Adipocyte (in vitro differentiated cells): ENCODE results near the gene EML4.
"Not testable (repeated sequence)": the region's sequence is repeated elsewhere in the genome, so short reads cannot be mapped to it uniquely, and the experiment has no call there.

Experiments used
- DNase-seq: peaks from one replicate; pipeline ENCODE4 v3.0.0-alpha.2; 2015; ENCODE audit warnings: low read depth
- H3K27me3 ChIP-seq: replicated peaks from 2 replicates; pipeline ENCODE4 v1.7.0; 2013; ENCODE audit warnings: mild to moderate bottlenecking, low read length, moderate library complexity; ENCODE audit not compliant: control insufficient read depth, insufficient read depth
- H3K36me3 ChIP-seq: 2 replicates; pipeline ENCODE4 v1.7.0; 2013; ENCODE audit warnings: low read length, mild to moderate bottlenecking, moderate library complexity; ENCODE audit not compliant: control insufficient read depth, insufficient read depth, severe bottlenecking
- H3K4me1 ChIP-seq: 2 replicates; pipeline ENCODE4 v1.7.0; 2013; ENCODE audit warnings: mild to moderate bottlenecking, low read length, moderate library complexity; ENCODE audit not compliant: control insufficient read depth, insufficient read depth
- H3K4me3 ChIP-seq: 2 replicates; pipeline ENCODE4 v1.7.0; 2013; ENCODE audit warnings: mild to moderate bottlenecking, low read length, moderate library complexity
- H3K9ac ChIP-seq: 2 replicates; pipeline ENCODE4 v1.7.0; 2013; ENCODE audit warnings: mild to moderate bottlenecking, low read length, moderate library complexity
- H3K9me3 ChIP-seq: 2 replicates; pipeline ENCODE4 v1.7.0; 2013; ENCODE audit warnings: mild to moderate bottlenecking, low read length, moderate library complexity; ENCODE audit not compliant: control insufficient read depth

EML4 gene

DNA sequence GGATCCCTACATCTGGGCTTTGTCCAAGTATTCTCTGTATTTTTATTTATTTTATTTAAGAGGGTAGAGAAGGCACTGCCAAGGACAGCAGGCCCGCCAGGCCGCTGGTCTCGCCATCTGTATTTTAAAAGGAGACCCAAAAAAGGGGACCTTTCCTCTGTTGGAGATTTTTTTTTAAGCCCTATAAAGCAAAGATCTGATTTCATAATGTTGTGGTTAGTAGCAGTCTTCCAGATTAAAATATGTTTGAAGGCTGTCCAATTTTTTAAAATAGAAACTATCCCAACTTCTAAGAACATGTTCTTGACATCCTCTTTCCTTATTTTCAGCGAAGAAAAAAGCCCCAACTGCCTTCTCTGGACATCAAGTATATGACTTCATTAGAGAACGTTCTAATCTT lies 102.1 kb downstream of the EML4 start:
- not testable (repeated sequence) for H3K4me1 ChIP-seq, H3K9ac ChIP-seq, H3K9me3 ChIP-seq, H3K36me3 ChIP-seq, H3K27me3 ChIP-seq, H3K4me3 ChIP-seq
- DNase-seq: peak; percentile 60

DNA sequence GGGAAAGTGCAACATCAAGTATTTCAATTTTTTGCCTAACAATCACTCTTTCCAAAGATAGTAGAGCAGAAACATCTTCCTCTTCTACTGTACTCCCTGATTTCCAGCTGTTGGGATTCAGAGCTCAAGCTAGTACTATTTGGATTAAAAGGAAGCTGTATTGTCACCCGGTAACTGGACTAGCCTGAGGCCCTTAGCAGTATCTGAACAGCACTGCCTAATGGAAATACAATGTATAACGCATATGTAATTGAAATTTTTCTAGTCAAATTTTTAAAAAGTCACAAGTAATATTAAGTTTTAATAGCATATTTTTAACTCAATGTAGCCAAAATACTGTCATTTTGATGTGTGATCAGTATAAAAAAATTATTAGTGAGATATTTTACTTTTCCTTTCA lies 105.7 kb downstream of the EML4 start:
- Histone ChIP-seq H3K9ac (no peak overlapping the region), H3K4me3 (no peak overlapping the region), H3K9me3 (no peaks in the 10 kb centered on the region), H3K27me3 (no peaks in the 10 kb centered on the region), H3K4me1 (peaks cover 9% of the 10 kb centered on the region), H3K36me3 (no peaks in the 10 kb centered on the region)
- no peak for DNase-seq

GRCh38 chr2:42281416-42282081 lies 112.4 kb downstream of the EML4 start:
- Histone ChIP-seq H3K36me3 (peaks cover 40% of the 10 kb centered on the region), H3K27me3 (no peaks in the 10 kb centered on the region), H3K4me3 (no peak overlapping the region), H3K9me3 (no peaks in the 10 kb centered on the region), H3K4me1 (peaks cover 3% of the 10 kb centered on the region), H3K9ac (no peak overlapping the region)
- no peak for DNase-seq

DNA sequence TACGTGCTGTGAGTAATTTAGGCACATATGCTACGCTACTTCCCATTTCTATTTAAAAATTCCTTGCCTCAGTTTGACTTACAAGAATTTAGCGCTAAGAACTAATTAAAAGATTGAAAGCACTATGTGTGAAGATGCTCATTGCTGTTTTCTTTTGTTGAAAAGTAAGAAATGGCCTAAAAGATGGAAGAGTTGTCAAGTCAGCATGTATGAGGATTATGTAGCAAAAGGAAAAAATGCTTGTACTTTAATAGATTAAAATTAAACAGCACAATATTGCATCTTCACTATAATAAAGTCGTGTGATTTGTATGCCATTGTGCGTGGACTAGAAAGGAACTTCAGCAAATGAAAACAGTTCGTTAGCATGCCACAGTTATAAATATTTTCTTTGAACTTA lies 114.9 kb downstream of the EML4 start:
- no peak for DNase-seq
- Histone ChIP-seq H3K27me3 (no peaks in the 10 kb centered on the region), H3K36me3 (peaks cover 51% of the 10 kb centered on the region), H3K4me3 (no peak overlapping the region), H3K9me3 (no peaks in the 10 kb centered on the region), H3K4me1 (peaks cover 9% of the 10 kb centered on the region), H3K9ac (no peak overlapping the region)

- H3K4me3 ChIP-seq: no peak overlapping the region
- H3K9ac ChIP-seq: no peak overlapping the region
- peaks cover 9% of the 10 kb centered on the region for H3K4me1 ChIP-seq
- H3K9me3 ChIP-seq: no peaks in the 10 kb centered on the region
- H3K27me3 ChIP-seq: no peaks in the 10 kb centered on the region
- no peak for DNase-seq
- H3K36me3 ChIP-seq: peaks cover 52% of the 10 kb centered on the region
Measured at GRCh38 chr2:42286268-42286946, 117.3 kb downstream of the EML4 start.

DNA sequence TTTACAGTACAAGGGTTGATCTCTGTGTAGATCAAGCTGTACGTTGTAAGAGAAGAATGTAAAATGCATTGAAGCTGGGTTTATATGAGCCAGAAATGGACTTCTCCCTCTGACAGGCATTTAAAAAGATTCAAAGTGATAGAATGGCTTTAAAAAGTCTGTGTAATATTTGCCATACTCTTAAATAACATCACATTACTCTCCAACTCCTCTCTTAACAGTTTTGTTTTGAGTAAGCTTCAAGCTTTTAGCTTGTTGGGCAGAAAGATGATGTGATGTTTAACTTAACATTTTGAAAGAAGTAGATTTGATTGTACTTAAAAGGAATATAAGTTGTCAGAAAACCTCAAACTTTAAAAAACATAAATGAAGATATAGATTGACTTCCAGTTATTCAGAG lies 119.7 kb downstream of the EML4 start:
- Histone ChIP-seq H3K27me3 (no peaks in the 10 kb centered on the region), H3K4me3 (no peak overlapping the region), H3K36me3 (peaks cover 45% of the 10 kb centered on the region), H3K4me1 (peaks cover 9% of the 10 kb centered on the region), H3K9ac (no peak overlapping the region), H3K9me3 (no peaks in the 10 kb centered on the region)
- DNase-seq: no peak

DNA sequence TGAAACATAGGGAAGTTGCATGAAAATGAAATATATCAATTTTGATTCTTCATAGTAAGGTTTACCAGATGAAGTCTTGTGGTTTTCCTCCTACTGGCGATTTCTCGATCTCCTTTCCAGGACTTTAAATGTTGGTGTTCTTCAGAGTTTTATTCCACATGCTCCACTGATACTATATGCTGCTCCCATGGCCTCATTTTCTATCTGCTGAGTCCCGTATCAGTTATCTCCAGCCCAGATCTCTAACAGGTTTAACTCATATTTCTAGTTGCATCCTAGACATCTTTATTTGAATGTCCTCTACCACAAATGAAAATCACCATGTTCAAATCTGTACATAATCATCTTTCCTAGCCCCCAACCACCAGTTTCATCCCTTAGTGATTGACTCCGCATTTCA lies 120.1 kb downstream of the EML4 start:
- Histone ChIP-seq H3K36me3 (peaks cover 41% of the 10 kb centered on the region), H3K9ac (no peak overlapping the region), H3K9me3 (no peaks in the 10 kb centered on the region), H3K4me3 (no peak overlapping the region), H3K4me1 (peaks cover 9% of the 10 kb centered on the region), H3K27me3 (no peaks in the 10 kb centered on the region)
- DNase-seq: no peak

DNA sequence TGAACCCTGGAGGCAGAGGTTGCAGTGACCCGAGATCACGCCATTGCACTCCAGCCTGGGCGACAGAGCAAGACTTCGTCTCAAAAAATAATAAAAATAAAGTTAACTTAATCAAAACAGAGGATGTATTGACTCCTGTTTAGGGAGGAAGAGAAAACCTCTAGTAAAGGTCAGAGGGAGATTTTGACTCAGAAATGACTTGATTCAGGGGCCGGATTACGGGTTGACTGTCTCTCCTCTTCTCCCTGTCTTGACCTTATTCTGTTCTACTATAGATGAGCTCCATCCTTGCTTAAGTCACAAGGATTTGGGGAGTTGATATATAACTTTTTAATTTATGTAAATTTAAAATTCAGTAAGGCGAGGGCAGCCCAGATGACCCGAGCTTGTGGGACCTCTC lies 120.9 kb downstream of the EML4 start:
- Histone ChIP-seq H3K9me3 (no peaks in the 10 kb centered on the region), H3K9ac (no peak overlapping the region), H3K4me1 (peaks cover 9% of the 10 kb centered on the region), H3K27me3 (no peaks in the 10 kb centered on the region), H3K36me3 (peaks cover 38% of the 10 kb centered on the region), H3K4me3 (no peak overlapping the region)
- no peak for DNase-seq

DNA sequence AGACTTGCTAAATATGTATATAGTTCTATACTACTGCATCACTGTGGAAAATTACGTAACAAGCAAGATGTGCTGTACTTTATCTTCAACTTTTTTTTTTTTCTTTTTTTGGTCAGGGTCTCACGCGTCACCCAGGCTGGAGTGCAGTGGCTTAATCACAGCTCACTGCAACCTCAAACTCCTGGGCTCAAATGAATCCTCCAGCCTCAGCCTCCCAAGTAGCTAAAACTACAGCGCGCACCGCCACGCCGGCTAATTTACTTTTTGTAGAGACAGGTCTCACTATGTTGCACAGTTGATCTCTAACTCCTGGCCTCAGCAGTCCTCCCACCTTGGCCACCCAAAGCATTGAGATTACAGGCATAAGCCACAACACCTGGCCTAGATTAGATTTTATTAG lies 123.9 kb downstream of the EML4 start:
- Histone ChIP-seq H3K36me3 (peaks cover 50% of the 10 kb centered on the region), H3K4me3 (no peak overlapping the region), H3K4me1 (no peaks in the 10 kb centered on the region), H3K27me3 (no peaks in the 10 kb centered on the region), H3K9me3 (no peaks in the 10 kb centered on the region), H3K9ac (no peak overlapping the region)
- DNase-seq: no peak

- Histone ChIP-seq H3K4me3 (no peak overlapping the region), H3K9ac (no peak overlapping the region), H3K27me3 (no peaks in the 10 kb centered on the region), H3K4me1 (no peaks in the 10 kb centered on the region), H3K9me3 (no peaks in the 10 kb centered on the region), H3K36me3 (peaks cover 40% of the 10 kb centered on the region)
- DNase-seq: no peak
Measured at GRCh38 chr2:42296226-42296625, 127.1 kb downstream of the EML4 start.

- Histone ChIP-seq H3K4me1 (no peaks in the 10 kb centered on the region), H3K4me3 (no peak overlapping the region), H3K36me3 (peaks cover 34% of the 10 kb centered on the region), H3K27me3 (no peaks in the 10 kb centered on the region), H3K9ac (no peak overlapping the region), H3K9me3 (no peaks in the 10 kb centered on the region)
- DNase-seq: no peak
Measured at GRCh38 chr2:42297322-42297936, 128.3 kb downstream of the EML4 start.
